ENCODE results near the gene PANK4. TPM values are rescaled to one million over a fixed set of nuclear protein-coding genes. Genes with fewer than 3 reads are reported as not detected.

PANK4 gene
- total RNA-seq, 4 donors from 2014 or later = 22.5 to 48.9 (median 37.9) TPM

DNA sequence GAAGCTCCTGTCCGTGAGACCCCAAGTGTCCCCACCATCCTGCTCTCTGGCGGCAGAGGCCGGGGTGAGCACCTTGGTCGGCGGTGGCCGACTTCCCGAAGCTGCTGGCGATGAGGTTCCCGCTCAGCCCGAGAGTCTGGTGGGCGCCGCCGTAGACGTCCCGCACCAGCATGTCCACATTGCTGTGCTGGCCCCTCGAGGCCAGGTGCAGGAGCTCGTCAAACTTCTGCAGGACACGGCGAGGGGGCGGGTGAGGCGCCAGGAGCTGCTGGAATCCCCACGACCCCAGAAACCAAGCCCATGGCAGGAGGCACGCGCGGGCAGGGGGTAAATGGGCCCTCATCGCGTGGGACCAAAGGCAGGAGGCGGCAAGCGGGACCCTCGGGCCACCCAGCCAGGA is 6.7 kb downstream of the PANK4 start:
- intact Hi-C loops (cut with DNase I) = no loop called here
- Histone ChIP-seq H3K4me1 (peaks cover 11 to 21% (median 19%) of the 10 kb centered on the region in 4 donors), H3K27me3 (no peaks in the 10 kb centered on the region), H3K4me3 (no peak overlapping the region), H3K9me3 (no peaks in the 10 kb centered on the region), H3K36me3 (peaks cover 67 to 70% (median 70%) of the 10 kb centered on the region in 4 donors), H3K27ac (replicated peaks in 1 of 4) (no peak overlapping the region)
- TF ChIP-seq EP300 (IDR thresholded peaks at IDR 0.05) (no peak), POLR2AphosphoS5 (IDR thresholded peaks at IDR 0.05) (no peak), POLR2A (IDR thresholded peaks at IDR 0.05; ENCODE audit: low read depth) (no peak)
- TF ChIP-seq, protein P1, sequence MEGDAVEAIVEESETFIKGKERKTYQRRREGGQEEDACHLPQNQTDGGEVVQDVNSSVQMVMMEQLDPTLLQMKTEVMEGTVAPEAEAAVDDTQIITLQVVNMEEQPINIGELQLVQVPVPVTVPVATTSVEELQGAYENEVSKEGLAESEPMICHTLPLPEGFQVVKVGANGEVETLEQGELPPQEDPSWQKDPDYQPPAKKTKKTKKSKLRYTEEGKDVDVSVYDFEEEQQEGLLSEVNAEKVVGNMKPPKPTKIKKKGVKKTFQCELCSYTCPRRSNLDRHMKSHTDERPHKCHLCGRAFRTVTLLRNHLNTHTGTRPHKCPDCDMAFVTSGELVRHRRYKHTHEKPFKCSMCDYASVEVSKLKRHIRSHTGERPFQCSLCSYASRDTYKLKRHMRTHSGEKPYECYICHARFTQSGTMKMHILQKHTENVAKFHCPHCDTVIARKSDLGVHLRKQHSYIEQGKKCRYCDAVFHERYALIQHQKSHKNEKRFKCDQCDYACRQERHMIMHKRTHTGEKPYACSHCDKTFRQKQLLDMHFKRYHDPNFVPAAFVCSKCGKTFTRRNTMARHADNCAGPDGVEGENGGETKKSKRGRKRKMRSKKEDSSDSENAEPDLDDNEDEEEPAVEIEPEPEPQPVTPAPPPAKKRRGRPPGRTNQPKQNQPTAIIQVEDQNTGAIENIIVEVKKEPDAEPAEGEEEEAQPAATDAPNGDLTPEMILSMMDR (IDR thresholded peaks at IDR 0.05) = no peak
- WGBS = 94% methylated on average over 11 of the region's 30 CpGs
- no peak for DNase-seq (ENCODE audit: extremely low spot score)

DNA sequence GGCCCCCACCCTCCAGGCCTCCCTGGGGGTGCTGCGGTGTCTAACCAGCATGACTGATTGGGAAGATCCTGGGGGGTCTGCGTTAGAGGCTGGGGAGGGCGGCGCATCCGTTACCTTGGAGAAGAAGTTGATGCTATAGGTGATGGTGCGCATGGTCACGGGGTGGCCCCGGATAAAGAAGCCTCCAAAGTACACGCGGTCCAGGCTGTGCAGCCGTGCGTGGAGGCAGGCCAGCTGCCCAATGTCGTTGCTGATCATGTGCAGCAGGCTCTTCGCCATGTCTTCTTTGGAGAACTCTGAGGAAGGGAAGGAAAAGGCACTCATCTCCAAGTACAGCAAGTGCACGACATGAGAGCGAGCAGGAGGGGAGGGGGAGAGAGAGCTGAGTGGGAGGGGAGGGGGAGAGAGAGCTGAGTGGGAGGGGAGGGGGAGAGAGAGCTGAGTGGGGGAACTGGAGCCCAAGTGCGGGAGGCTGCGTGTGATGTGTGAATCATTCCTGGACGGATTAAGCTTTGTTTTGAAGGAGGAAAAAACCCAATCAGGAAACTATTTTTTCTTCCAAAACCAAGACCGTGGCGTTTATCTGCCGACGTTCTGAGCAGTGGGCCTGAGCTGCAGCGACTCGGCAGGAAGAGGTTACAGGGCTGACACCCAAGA is 7.2 kb downstream of the PANK4 start:
- H3K36me3 ChIP-seq = peaks cover 72 to 76% (median 76%) of the 10 kb centered on the region in 4 donors
- 80% methylated on average over 23 of the region's 25 CpGs for WGBS
- H3K9me3 ChIP-seq = no peaks in the 10 kb centered on the region
- TF ChIP-seq, protein P1 (IDR thresholded peaks at IDR 0.05) = no peak
- TF ChIP-seq POLR2A (IDR thresholded peaks at IDR 0.05; ENCODE audit: low read depth) (no peak), EP300 (IDR thresholded peaks at IDR 0.05) (no peak), POLR2AphosphoS5 (IDR thresholded peaks at IDR 0.05) (no peak)
- H3K4me1 ChIP-seq = peaks cover 5 to 15% (median 14%) of the 10 kb centered on the region in 4 donors
- no peak overlapping the region for H3K4me3 ChIP-seq
- no peak overlapping the region for H3K27ac ChIP-seq (replicated peaks in 1 of 4)
- no peaks in the 10 kb centered on the region for H3K27me3 ChIP-seq
- intact Hi-C loops (cut with DNase I) = no loop called here
- no peak for DNase-seq (ENCODE audit: extremely low spot score)

GRCh38 chr1:2518528-2518927 is 7.9 kb downstream of the PANK4 start:
- no peaks in the 10 kb centered on the region for H3K27me3 ChIP-seq
- H3K9me3 ChIP-seq = no peaks in the 10 kb centered on the region
- no peak overlapping the region for H3K4me3 ChIP-seq
- H3K27ac ChIP-seq (replicated peaks in 1 of 4) = no peak overlapping the region
- peaks cover 0 to 9% (median 7%) of the 10 kb centered on the region in 4 donors for H3K4me1 ChIP-seq
- WGBS = 89% methylated on average over 19 of the region's 26 CpGs
- intact Hi-C loops (cut with DNase I) = no loop called here
- peaks cover 78 to 82% (median 82%) of the 10 kb centered on the region in 4 donors for H3K36me3 ChIP-seq
- no peak for DNase-seq (ENCODE audit: extremely low spot score)
- no peak for TF ChIP-seq POLR2A (IDR thresholded peaks at IDR 0.05; ENCODE audit: low read depth)
- TF ChIP-seq, protein P1 (IDR thresholded peaks at IDR 0.05) = no peak
- TF ChIP-seq POLR2AphosphoS5 (IDR thresholded peaks at IDR 0.05) = no peak

- no peaks in the 10 kb centered on the region for H3K27me3 ChIP-seq
- no peak overlapping the region for H3K4me3 ChIP-seq
- 92% methylated on average over 13 of the region's 17 CpGs for WGBS
- peaks cover 84 to 88% (median 88%) of the 10 kb centered on the region in 4 donors for H3K36me3 ChIP-seq
- H3K9me3 ChIP-seq = no peaks in the 10 kb centered on the region
- no peak overlapping the region for H3K27ac ChIP-seq (replicated peaks in 1 of 4)
- TF ChIP-seq POLR2A (IDR thresholded peaks at IDR 0.05; ENCODE audit: low read depth) (no peak), EP300 (IDR thresholded peaks at IDR 0.05) (no peak), POLR2AphosphoS5 (IDR thresholded peaks at IDR 0.05) (no peak)
- TF ChIP-seq, protein P1 (IDR thresholded peaks at IDR 0.05) = no peak
- intact Hi-C loops (cut with DNase I) = no loop called here
- peaks cover 0 to 4% (median 2%) of the 10 kb centered on the region in 4 donors for H3K4me1 ChIP-seq
- DNase-seq (ENCODE audit: extremely low spot score) = no peak
Observed at GRCh38 chr1:2517966-2518365, 8.4 kb downstream of the PANK4 start.

All from esophagus muscularis mucosa (tissue), 4 donors.